GM12891 (cell line): Measurements from ENCODE around the gene CLSTN3.

Source experiments
- DNase-seq: peaks from one replicate; pipeline ENCODE4 v3.0.0; 2011; ENCODE audit warnings: low spot score; ENCODE audit not compliant: insufficient read length
- FAIRE-seq: peaks from 2 replicates; lab custom pipeline; 2011; peaks lifted over from hg19 to GRCh38; lab: Jason Lieb, UNC
- PAX5 ChIP-seq: IDR thresholded peaks from 2 replicates; pipeline ENCODE4 v1.6.1; 2011; ENCODE audit warnings: low read length, moderate library complexity, mild to moderate bottlenecking; ENCODE audit not compliant: insufficient read depth, severe bottlenecking
- POLR2A ChIP-seq: IDR thresholded peaks from 2 replicates; pipeline ENCODE4 v1.6.1; 2011; ENCODE audit warnings: low read depth, low read length, control low read depth
- POLR2AphosphoS5 ChIP-seq: IDR thresholded peaks from 2 replicates; pipeline ENCODE4 v1.6.1; 2011; ENCODE audit warnings: low read depth, low read length, control low read depth
- POU2F2 ChIP-seq: IDR thresholded peaks from 2 replicates; pipeline ENCODE4 v1.6.1; 2011; ENCODE audit warnings: low read depth, mild to moderate bottlenecking, control low read depth, low read length, moderate library complexity
- SPI1 ChIP-seq: IDR thresholded peaks from 2 replicates; pipeline ENCODE4 v1.6.1; 2011; ENCODE audit warnings: low read depth, low read length, control low read depth
- TAF1 ChIP-seq: IDR thresholded peaks from 2 replicates; pipeline ENCODE4 v1.6.1; 2011; ENCODE audit warnings: low read depth, low read length, control low read depth

The CLSTN3 gene

GRCh38 chr12:7123806-7124522 lies 6.2 kb upstream of the CLSTN3 start:
- no peak for FAIRE-seq
- no peak for TF ChIP-seq PAX5
- TF ChIP-seq TAF1: no peak
- TF ChIP-seq POU2F2: no peak
- TF ChIP-seq POLR2A: no peak
- no peak for TF ChIP-seq SPI1
- TF ChIP-seq POLR2AphosphoS5: no peak
- no peak for DNase-seq

GRCh38 chr12:7125632-7126227 lies 4.4 kb upstream of the CLSTN3 start:
- no peak for TF ChIP-seq SPI1
- TF ChIP-seq POU2F2: no peak
- TF ChIP-seq POLR2A: no peak
- TF ChIP-seq TAF1: no peak
- FAIRE-seq (no peak), DNase-seq (no peak)

GRCh38 chr12:7127916-7128626 lies 2.1 kb upstream of the CLSTN3 start:
- DNase-seq (no peak), FAIRE-seq (no peak)
- TF ChIP-seq SPI1 (no peak), TAF1 (no peak), POLR2A (no peak), POU2F2 (no peak), PAX5 (no peak), POLR2AphosphoS5 (no peak)

GRCh38 chr12:7128681-7129286 lies 1.4 kb upstream of the CLSTN3 start, which contains the start of gene RBP5:
TSS of gene RBP5 (minus strand) at chr12:7128889. CDS start at chr12:7128775, 114 bp downstream.
- no peak for DNase-seq
- no peak for TF ChIP-seq TAF1
- TF ChIP-seq POLR2AphosphoS5: no peak
- TF ChIP-seq POU2F2: no peak
- no peak for TF ChIP-seq SPI1
- no peak for TF ChIP-seq POLR2A
- no peak for TF ChIP-seq PAX5
- FAIRE-seq: peak; percentile 31

GRCh38 chr12:7129287-7129871 lies 792 bp upstream of the CLSTN3 start:
- DNase-seq: no peak
- no peak for FAIRE-seq
- no peak for TF ChIP-seq POU2F2
- no peak for TF ChIP-seq TAF1
- TF ChIP-seq POLR2A: no peak
- no peak for TF ChIP-seq POLR2AphosphoS5
- no peak for TF ChIP-seq PAX5
- no peak for TF ChIP-seq SPI1

- FAIRE-seq (peak; percentile 93), DNase-seq (peak; percentile 51)
- TF ChIP-seq POLR2A (no peak), PAX5 (no peak), POLR2AphosphoS5 (no peak), SPI1 (no peak), POU2F2 (no peak), TAF1 (no peak)
These were observed 730 bp downstream of the CLSTN3 start for GRCh38 chr12:7130701-7131501.

DNA sequence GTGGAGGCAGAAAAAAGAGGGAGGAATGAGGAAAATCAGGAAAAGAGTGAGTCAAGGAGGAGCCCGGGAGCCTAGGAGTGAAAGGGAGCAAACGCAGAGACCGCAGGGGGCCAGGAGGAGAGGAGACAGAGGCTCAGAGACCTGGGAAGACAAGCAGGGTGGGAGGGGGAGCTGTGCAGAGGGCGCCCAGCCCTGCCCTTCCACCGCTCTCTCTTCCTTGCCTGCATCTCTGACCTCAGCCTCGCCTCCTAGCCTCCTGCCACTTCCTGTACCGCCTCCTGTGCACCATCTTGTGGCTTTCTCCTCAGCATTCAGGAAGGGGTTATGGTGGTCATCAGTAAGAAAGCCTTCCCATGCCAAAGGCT lies 1.3 kb downstream of the CLSTN3 start:
- TF ChIP-seq POLR2A (no peak), POU2F2 (no peak), TAF1 (no peak), SPI1 (no peak), POLR2AphosphoS5 (no peak), PAX5 (no peak)
- FAIRE-seq: peak; percentile 16
- no peak for DNase-seq

- TF ChIP-seq POU2F2: no peak
- TF ChIP-seq POLR2A: no peak
- no peak for TF ChIP-seq POLR2AphosphoS5
- TF ChIP-seq TAF1: no peak
- no peak for TF ChIP-seq PAX5
- no peak for TF ChIP-seq SPI1
- FAIRE-seq (no peak), DNase-seq (no peak)
These were observed 4.4 kb downstream of the CLSTN3 start for GRCh38 chr12:7134396-7135166.
